RCC 7860 (cell line): Measurements from ENCODE around the gene CHML.
A peak's percentile ranks its signal among the peaks of the same experiment; 100 is the strongest.
"Not testable (repeated sequence)": the region's sequence is repeated elsewhere in the genome, so short reads cannot be mapped to it uniquely, and the experiment has no call there.

Experiments used
- DNase-seq: peaks from one replicate; pipeline ENCODE4 v3.0.0-alpha.2; 2015; ENCODE audit warnings: low spot score
- FAIRE-seq: peaks from 2 replicates; lab custom pipeline; 2012; peaks lifted over from hg19 to GRCh38; lab: Jason Lieb, UNC

Gene CHML

GRCh38 chr1:241640149-241640866 lies at the start of gene CHML, which contains the start of gene OPN3:
CHML (minus strand) TSS chr1:241640369; CDS start chr1:241635766, 4,603 bp downstream.
OPN3 (minus strand) TSS chr1:241640369; CDS start chr1:241640254, 115 bp downstream.
- peak; percentile 77 for DNase-seq
- FAIRE-seq, result no peak

- DNase-seq, result no peak
- FAIRE-seq, result no peak
Measured at GRCh38 chr1:241688940-241689368, 48.8 kb upstream of the CHML start.

GRCh38 chr1:241684108-241684507 lies 43.9 kb upstream of the CHML start:
- DNase-seq (no peak), FAIRE-seq (no peak)

GRCh38 chr1:241682921-241683320 lies 42.8 kb upstream of the CHML start:
- DNase-seq, result no peak
- FAIRE-seq, result no peak

GRCh38 chr1:241681861-241682448 lies 41.8 kb upstream of the CHML start:
- FAIRE-seq, DNase-seq: not testable (repeated sequence)

- FAIRE-seq, result no peak
- DNase-seq, result no peak
Measured at GRCh38 chr1:241679961-241680360, 39.8 kb upstream of the CHML start.

GRCh38 chr1:241679404-241679803 lies 39.2 kb upstream of the CHML start:
- FAIRE-seq (no peak), DNase-seq (no peak)

- no peak for DNase-seq
Measured at GRCh38 chr1:241678536-241678935, 38.4 kb upstream of the CHML start.

GRCh38 chr1:241677201-241677600 lies 37.0 kb upstream of the CHML start:
- DNase-seq (no peak), FAIRE-seq (no peak)

More at GRCh38 chr1:241678536-241678935, 38.4 kb upstream of the CHML start:
- FAIRE-seq, result no peak

GRCh38 chr1:241675983-241676382 lies 35.8 kb upstream of the CHML start:
- no peak for FAIRE-seq
- no peak for DNase-seq

- DNase-seq (no peak), FAIRE-seq (no peak)
Measured at GRCh38 chr1:241674805-241675384, 34.7 kb upstream of the CHML start.

- DNase-seq (no peak), FAIRE-seq (no peak)
Measured at GRCh38 chr1:241672301-241672700, 32.1 kb upstream of the CHML start.

GRCh38 chr1:241666419-241666818 lies 26.2 kb upstream of the CHML start:
- FAIRE-seq (no peak), DNase-seq (no peak)

GRCh38 chr1:241660424-241660972 lies 20.3 kb upstream of the CHML start:
- FAIRE-seq, result no peak
- no peak for DNase-seq

GRCh38 chr1:241659016-241659415 lies 18.8 kb upstream of the CHML start:
- DNase-seq, FAIRE-seq: not testable (repeated sequence)

- no peak for FAIRE-seq
Measured at GRCh38 chr1:241658081-241658793, 18.1 kb upstream of the CHML start.

GRCh38 chr1:241654641-241655040 lies 14.5 kb upstream of the CHML start:
- no peak for FAIRE-seq

More at GRCh38 chr1:241658081-241658793, 18.1 kb upstream of the CHML start:
- DNase-seq, result no peak

GRCh38 chr1:241654019-241654418 lies 13.8 kb upstream of the CHML start:
- no peak for DNase-seq
- FAIRE-seq, result no peak

More at GRCh38 chr1:241654641-241655040, 14.5 kb upstream of the CHML start:
- no peak for DNase-seq

- DNase-seq (no peak), FAIRE-seq (no peak)
Measured at GRCh38 chr1:241652012-241652411, 11.8 kb upstream of the CHML start, which contains the start of gene WDR64. WDR64 (plus strand) TSS chr1:241652281; CDS start chr1:241652485, 204 bp downstream.

- no peak for FAIRE-seq
Measured at GRCh38 chr1:241648159-241648558, 8.0 kb upstream of the CHML start.

GRCh38 chr1:241647658-241648057 lies 7.5 kb upstream of the CHML start:
- DNase-seq (peak; percentile 59), FAIRE-seq (no peak)

More at GRCh38 chr1:241648159-241648558, 8.0 kb upstream of the CHML start:
- DNase-seq, result no peak
